Sigmoid colon (tissue), 7 donors: ENCODE measurements around the gene CENPK. TPM values are rescaled to one million over a fixed set of nuclear protein-coding genes. Genes with fewer than 3 reads are reported as not detected.

Source experiments
- DNase-seq: peaks from one replicate; pipeline ENCODE4 v3.0.0-alpha.2; 2019
- H3K27ac ChIP-seq, 4 donors: fragments of 200-600 bp; sonication (generic); one replicate each; pipeline ENCODE4 v1.5.1; 2016 to 2019; ENCODE audit warnings: mild to moderate bottlenecking in 1 of 4
- H3K27me3 ChIP-seq, 3 donors: fragments of 200-600 bp; sonication (generic); one replicate each; pipeline ENCODE4 v1.5.1; 2019; ENCODE audit warnings: mild to moderate bottlenecking in 1 of 3
- H3K36me3 ChIP-seq, 4 donors: fragments of 200-600 bp; sonication (generic); one replicate each; pipeline ENCODE4 v1.5.1; 2016 to 2019
- H3K4me1 ChIP-seq, 4 donors: fragments of 200-600 bp; sonication (generic); one replicate each; pipeline ENCODE4 v1.5.1; 2017 to 2019
- H3K4me3 ChIP-seq, 4 donors: fragments of 200-600 bp; sonication (generic); one replicate each; pipeline ENCODE4 v1.5.1; 2017 to 2019; ENCODE audit warnings: mild to moderate bottlenecking in 2 of 4, moderate library complexity in 1 of 4
- H3K9me3 ChIP-seq, 4 donors: fragments of 200-600 bp in 3 of 4; sonication (generic) in 3 of 4; one replicate each; pipeline versions ENCODE4 v1.5.1 to v1.6.1; 2013 to 2019
- CTCF ChIP-seq, 4 experiments: fragments of 450-650 bp in 3 of 4; fragments of 200-600 bp in 1 of 4; IDR thresholded peaks; one replicate each; pipeline ENCODE4 v1.5.1; 2016 to 2019; ENCODE audit warnings: antibody characterized with exemption in 4 of 4, mild to moderate bottlenecking in 3 of 4, moderate library complexity in 2 of 4
- EP300 ChIP-seq, 4 donors: sonication (generic); formaldehyde crosslinking; IDR thresholded peaks; one replicate each; pipeline ENCODE4 v1.6.1; 2017; ENCODE audit warnings: antibody characterized with exemption in 4 of 4
- POLR2A ChIP-seq, 2 donors: fragments of 450-650 bp; IDR thresholded peaks; one replicate each; pipeline ENCODE4 v1.6.1; 2016; ENCODE audit warnings: antibody characterized with exemption in 2 of 2, mild to moderate bottlenecking in 2 of 2, moderate library complexity in 2 of 2
- POLR2AphosphoS5 ChIP-seq, 4 donors: sonication (generic); formaldehyde crosslinking; IDR thresholded peaks; one replicate each; pipeline ENCODE4 v1.6.1; 2017; ENCODE audit warnings: antibody characterized with exemption in 4 of 4
- WGBS, 2 donors: extraction: QIAGEN DNeasy Blood & Tissue Kit; methylation state at CpG; one replicate each; pipeline ENCODE4 v1.1.7; 2013; 5-methylcytosine and 5-hydroxymethylcytosine counted together
- intact Hi-C: fragments of 100-400 bp; cut with DNase I; formaldehyde crosslinking; loops from one replicate; pipeline ENCODE4 v1.15.1; 2023
- polyA plus RNA-seq, 3 donors: library from polyadenylated mRNA; stranded (reverse); fragments of 200-250 nt; gene quantifications; one replicate each; pipeline ENCODE4 v1.2.3, GENCODE V29; 2013
- total RNA-seq, 4 donors: library from RNA; depleted of rRNA; stranded (reverse); fragments of >200 nt; gene quantifications; one replicate each; pipeline ENCODE4 v1.1.0, GENCODE V29; 2016
- donor health status: healthy with polysubstance abuse.
- donor health status: Bipolar disorder and iron deficiency.
- donor health status: healthy.

Gene CENPK
- total and polyA plus RNA-seq, 7 donors: 1.4 to 14.5 (median 3.6) TPM; not detected in 2

GRCh38 chr5:65588694-65589093, 25.7 kb upstream of the CENPK start:
- TF ChIP-seq POLR2A (IDR thresholded peaks at IDR 0.05) (no peak), CTCF (IDR thresholded peaks at IDR 0.05) (no peak), POLR2AphosphoS5 (IDR thresholded peaks at IDR 0.05) (no peak), EP300 (IDR thresholded peaks at IDR 0.05) (no peak)
- intact Hi-C loops: no loop called here
- peaks cover 15 to 100% (median 33%) of the 10 kb centered on the region in 4 donors for H3K36me3 ChIP-seq
- no peaks in the 10 kb centered on the region for H3K27me3 ChIP-seq
- no peak overlapping the region for H3K27ac ChIP-seq
- 95 to 96% methylated on average over 2 of the region's 2 CpGs for WGBS, 2 donors
- no peaks in the 10 kb centered on the region for H3K4me1 ChIP-seq
- no peak for DNase-seq
- no peak overlapping the region for H3K4me3 ChIP-seq
- no peaks in the 10 kb centered on the region for H3K9me3 ChIP-seq

- TF ChIP-seq EP300 (IDR thresholded peaks at IDR 0.05) (no peak), POLR2A (IDR thresholded peaks at IDR 0.05) (no peak), POLR2AphosphoS5 (IDR thresholded peaks at IDR 0.05) (no peak), CTCF (IDR thresholded peaks at IDR 0.05) (no peak)
- H3K4me1 ChIP-seq: no peaks in the 10 kb centered on the region
- intact Hi-C loops: no loop called here
- no peak overlapping the region for H3K4me3 ChIP-seq
- peaks cover 0 to 67% (median 18%) of the 10 kb centered on the region in 4 donors for H3K36me3 ChIP-seq
- H3K27ac ChIP-seq: no peak overlapping the region
- no peaks in the 10 kb centered on the region for H3K9me3 ChIP-seq
- H3K27me3 ChIP-seq: no peaks in the 10 kb centered on the region
- DNase-seq: no peak
Observed at GRCh38 chr5:65577141-65577540, 14.2 kb upstream of the CENPK start.

- H3K27me3 ChIP-seq: no peaks in the 10 kb centered on the region
- TF ChIP-seq EP300 (IDR thresholded peaks at IDR 0.05): no peak
- no peak for TF ChIP-seq POLR2AphosphoS5 (IDR thresholded peaks at IDR 0.05)
- no peak for TF ChIP-seq POLR2A (IDR thresholded peaks at IDR 0.05)
- TF ChIP-seq CTCF (IDR thresholded peaks at IDR 0.05): no peak
- no peaks in the 10 kb centered on the region for H3K9me3 ChIP-seq
- peaks cover 0 to 61% (median 2%) of the 10 kb centered on the region in 4 donors for H3K36me3 ChIP-seq
- H3K4me1 ChIP-seq: no peaks in the 10 kb centered on the region
- 91 to 93% methylated on average over 2 of the region's 2 CpGs for WGBS, 2 donors
- no peak overlapping the region for H3K27ac ChIP-seq
- no peak for DNase-seq
- no peak overlapping the region for H3K4me3 ChIP-seq
- intact Hi-C loops: no loop called here
Observed at GRCh38 chr5:65570598-65571226, 7.7 kb upstream of the CENPK start.

GRCh38 chr5:65566505-65566904, 3.5 kb upstream of the CENPK start:
- H3K9me3 ChIP-seq: no peaks in the 10 kb centered on the region
- H3K4me1 ChIP-seq: peaks cover 0 to 29% (median 22%) of the 10 kb centered on the region in 4 donors
- no peak overlapping the region for H3K27ac ChIP-seq
- intact Hi-C loops: loop anchor here (10.0 kb wide), 2 partner anchors 578 to 802 kb away; partner anchors contain the start of genes CWC27, SREK1 and SREK1IP1
- WGBS, 2 donors: 83 to 86% methylated on average over 5 of the region's 5 CpGs
- TF ChIP-seq EP300 (IDR thresholded peaks at IDR 0.05) (no peak), POLR2AphosphoS5 (IDR thresholded peaks at IDR 0.05) (no peak), CTCF (IDR thresholded peaks at IDR 0.05) (no peak), POLR2A (IDR thresholded peaks at IDR 0.05) (no peak)
- no peak for DNase-seq
- H3K4me3 ChIP-seq: no peak overlapping the region
- H3K36me3 ChIP-seq: peaks cover 0 to 33% (median under 1%) of the 10 kb centered on the region in 4 donors
- no peaks in the 10 kb centered on the region for H3K27me3 ChIP-seq
